HG02970 (cell line): ENCODE results near the gene GPR42.

Source experiments
- ATAC-seq: cut with Tn5 transposase; IDR thresholded peaks from one replicate; pipeline ENCODE4 v1.9.1; 2021; ENCODE audit warnings: mild to moderate bottlenecking, moderate library complexity, moderate number of reproducible peaks; ENCODE audit not compliant: unreplicated experiment, low FRiP score

GPR42 gene

DNA sequence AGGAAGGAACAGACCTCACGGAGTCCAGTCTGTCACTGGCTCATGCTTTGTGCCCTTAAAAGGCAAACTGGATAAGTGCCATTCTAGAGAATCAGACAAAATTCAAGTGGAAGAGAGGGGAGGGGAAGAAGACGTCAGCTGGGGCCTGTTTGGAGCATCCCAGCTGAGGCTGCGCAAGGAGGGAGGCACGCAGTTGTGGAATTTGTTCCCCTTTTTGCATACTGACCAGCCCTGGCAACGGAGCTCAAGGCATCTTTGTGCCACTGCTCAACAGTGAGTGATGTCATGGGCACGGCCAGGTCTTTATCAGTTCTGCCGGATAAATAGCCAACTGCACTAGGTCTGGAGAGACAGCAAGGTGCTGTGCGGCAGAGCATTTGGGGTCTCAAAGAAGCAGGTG lies at the start of gene GPR42:
TSS of gene GPR42 (plus strand) at position 347 of the 400 bp plus-strand sequence. CDS start 292 bp downstream, outside the sequence.
- no peak for ATAC-seq

DNA sequence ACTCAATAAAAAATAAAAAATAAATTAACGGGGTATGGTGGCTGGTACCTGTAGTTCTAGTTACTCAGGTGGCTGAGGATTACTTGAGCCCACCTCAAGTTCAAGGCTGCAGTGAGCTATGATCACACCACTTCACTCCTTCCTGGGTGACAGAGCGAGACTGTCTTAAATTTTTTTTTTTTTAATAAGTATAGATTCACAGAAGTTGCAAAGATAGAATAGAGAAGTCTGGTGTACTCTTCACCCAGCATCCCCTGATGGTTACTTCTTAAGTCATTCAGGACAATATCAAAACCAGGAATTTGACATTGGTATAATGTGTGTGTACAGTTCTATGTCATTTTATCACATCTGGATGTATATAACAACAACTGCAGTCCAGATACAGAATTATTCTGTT lies 49.6 kb upstream of the GPR42 start:
- no peak for ATAC-seq

- no peak for ATAC-seq
These were observed 48.9 kb upstream of the GPR42 start for GRCh38 chr19:35322014-35322413.

DNA sequence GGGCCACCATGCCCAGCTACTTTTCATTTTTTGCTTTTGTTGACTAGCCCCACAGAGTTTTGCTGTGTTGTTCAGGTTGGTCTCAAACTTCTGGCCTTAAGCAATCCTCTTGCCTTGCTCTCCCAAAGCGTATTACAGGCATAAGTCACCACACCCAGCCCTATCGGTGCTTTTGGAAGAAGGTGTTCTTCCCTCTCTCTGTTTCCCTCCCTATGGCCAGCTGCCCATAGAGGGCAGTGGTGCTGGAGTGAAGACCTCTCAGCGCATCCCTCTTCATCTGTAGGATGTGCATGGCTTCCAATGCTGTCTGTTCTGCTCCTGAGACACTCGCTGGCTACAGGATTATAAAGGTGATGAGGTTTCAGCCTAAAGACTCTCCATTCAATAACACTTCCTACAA lies 43.2 kb upstream of the GPR42 start:
- ATAC-seq, result no peak

DNA sequence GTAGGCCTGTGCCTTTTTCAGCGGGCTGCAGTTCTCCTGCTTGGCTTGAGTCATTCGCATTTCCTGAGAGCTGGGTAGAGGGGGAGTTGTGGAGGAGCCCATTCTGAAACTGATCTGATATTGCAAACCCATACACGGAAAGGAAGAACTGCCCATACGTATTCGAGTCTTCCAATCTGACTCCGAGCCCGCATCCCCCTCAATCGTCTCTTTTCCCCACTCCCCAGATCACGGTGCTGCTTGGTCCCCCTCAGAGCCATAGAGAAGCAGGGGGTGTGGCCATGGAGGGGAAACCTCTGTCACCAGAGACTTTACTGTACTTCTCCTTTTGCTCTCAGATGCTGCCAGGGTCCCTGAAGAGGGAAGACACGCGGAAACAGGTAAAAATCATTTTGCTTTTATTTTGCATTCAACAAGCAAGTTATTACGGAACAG lies 42.0 kb upstream of the GPR42 start, which contains the start of gene CD22:
TSS of gene CD22 (plus strand) at position 337 of the 435 bp plus-strand sequence. CDS start 2,854 bp downstream, outside the sequence.
- no peak for ATAC-seq

GRCh38 chr19:35329323-35329722 lies 41.5 kb upstream of the GPR42 start:
- no peak for ATAC-seq

GRCh38 chr19:35330475-35330874 lies 40.4 kb upstream of the GPR42 start:
- ATAC-seq, result peak; percentile 49

DNA sequence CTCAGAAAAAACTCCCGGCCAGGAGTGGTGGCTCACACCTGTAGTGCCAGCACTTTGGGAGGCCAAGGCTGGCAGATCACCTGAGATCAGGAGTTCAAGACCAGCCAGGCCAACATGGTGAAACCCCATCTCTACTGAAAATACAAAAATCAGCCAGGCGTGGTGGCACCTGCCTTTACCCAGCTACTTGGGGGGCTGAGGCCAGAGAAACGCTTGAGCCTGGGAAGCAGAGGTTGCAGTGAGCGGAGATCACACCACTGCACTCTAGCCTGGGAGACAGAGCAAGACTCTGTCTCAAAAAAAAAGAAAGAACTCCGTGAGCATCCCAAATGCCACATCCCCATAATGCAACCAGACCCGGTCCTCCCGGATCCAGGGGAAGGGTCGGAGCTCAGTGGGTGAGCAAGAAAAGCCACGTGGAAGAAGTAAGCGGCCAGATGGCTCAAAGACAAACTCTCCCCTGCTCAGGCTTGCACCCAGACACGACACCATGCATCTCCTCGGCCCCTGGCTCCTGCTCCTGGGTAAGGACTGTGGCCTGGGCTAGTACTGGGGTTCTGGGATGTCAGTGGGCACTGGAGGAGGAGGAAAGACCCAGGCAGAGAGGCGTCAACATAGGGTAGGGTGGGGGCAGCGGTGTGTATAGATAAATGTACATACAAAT lies 39.2 kb upstream of the GPR42 start:
- ATAC-seq, result no peak

GRCh38 chr19:35332817-35333216 lies 38.1 kb upstream of the GPR42 start:
- no peak for ATAC-seq

GRCh38 chr19:35334144-35334753 lies 36.6 kb upstream of the GPR42 start:
- no peak for ATAC-seq

- no peak for ATAC-seq
These were observed 34.5 kb upstream of the GPR42 start for GRCh38 chr19:35336166-35336955.

- ATAC-seq, result no peak
These were observed 33.5 kb upstream of the GPR42 start for GRCh38 chr19:35337097-35337983.

DNA sequence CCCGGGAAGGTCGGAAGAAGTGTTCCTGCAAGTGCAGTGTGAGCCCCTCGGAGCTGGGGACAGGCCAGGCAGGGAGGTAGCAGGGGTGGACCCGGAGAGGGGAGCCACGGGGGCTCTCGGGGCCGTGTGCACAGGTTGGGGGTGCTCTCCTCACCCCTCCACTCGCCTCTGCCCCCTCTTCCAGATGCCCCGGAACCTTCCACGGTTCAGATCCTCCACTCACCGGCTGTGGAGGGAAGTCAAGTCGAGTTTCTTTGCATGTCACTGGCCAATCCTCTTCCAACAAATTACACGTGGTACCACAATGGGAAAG lies 32.9 kb upstream of the GPR42 start:
- no peak for ATAC-seq

- no peak for ATAC-seq
These were observed 30.4 kb upstream of the GPR42 start for GRCh38 chr19:35340431-35340830.

GRCh38 chr19:35341006-35341405 lies 29.9 kb upstream of the GPR42 start:
- ATAC-seq, result no peak

DNA sequence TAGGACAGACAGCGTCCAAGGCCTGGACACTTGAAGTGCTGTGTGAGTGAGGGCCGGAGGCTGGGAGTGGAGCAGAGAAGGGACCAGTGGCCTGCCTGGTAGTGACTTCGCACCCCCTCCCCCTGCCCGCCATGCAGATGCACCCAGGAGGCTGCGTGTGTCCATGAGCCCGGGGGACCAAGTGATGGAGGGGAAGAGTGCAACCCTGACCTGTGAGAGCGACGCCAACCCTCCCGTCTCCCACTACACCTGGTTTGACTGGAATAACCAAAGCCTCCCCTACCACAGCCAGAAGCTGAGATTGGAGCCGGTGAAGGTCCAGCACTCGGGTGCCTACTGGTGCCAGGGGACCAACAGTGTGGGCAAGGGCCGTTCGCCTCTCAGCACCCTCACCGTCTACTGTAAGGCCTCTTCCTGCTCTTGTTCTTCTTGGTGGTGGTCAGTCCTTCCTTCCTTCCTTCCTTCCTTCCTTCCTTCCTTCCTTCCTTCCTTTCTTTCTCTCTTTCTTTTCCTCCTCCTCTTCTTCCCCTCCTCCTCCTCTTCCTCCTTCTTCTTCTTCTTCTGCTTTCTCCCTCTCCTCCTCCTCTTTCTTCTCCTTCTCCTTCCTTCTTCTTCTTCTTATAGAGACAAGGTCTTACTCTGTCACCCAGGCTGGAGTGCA lies 29.2 kb upstream of the GPR42 start:
- ATAC-seq, result no peak

- no peak for ATAC-seq
These were observed 28.4 kb upstream of the GPR42 start for GRCh38 chr19:35342430-35342829.

DNA sequence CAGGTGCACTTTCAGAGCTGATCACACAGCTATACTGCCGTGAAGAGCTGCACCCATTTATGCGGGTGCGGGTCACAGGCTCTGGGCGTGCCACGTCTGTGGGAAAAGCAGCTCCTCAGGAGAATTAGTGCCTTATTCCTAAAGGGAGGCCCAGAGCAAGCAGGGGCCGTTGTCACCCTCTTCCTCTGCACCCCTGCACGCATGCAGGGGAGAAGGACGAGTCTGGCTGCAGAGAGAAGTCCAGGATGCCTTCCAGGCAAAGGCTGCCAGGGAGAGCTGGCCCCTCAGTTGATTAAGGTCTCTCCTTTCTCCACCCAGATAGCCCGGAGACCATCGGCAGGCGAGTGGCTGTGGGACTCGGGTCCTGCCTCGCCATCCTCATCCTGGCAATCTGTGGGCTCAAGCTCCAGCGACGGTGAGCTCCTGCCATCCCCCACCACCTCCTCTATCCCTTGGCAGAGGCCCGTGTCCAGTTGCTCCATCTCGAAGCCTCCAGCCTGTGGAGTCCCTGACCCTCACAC lies 26.3 kb upstream of the GPR42 start:
- no peak for ATAC-seq

- no peak for ATAC-seq
These were observed 25.2 kb upstream of the GPR42 start for GRCh38 chr19:35345671-35346111.
